Measurements from ENCODE around the gene RGPD8. TPM values are rescaled to one million over a fixed set of nuclear protein-coding genes. Genes with fewer than 3 reads are reported as not detected.

Gene RGPD8
- total and polyA plus RNA-seq, 2 donors (not counting 1 experiment from before 2014, with no cell fraction given) = 1.5 to 28.1 TPM

GRCh38 chr2:112463256-112463655 lies 29.8 kb upstream of the RGPD8 start:
- Histone ChIP-seq H4K20me1 (ENCODE audit: control insufficient read depth, insufficient read depth, low read length, poor library complexity, severe bottlenecking) (no peaks in the 10 kb centered on the region), H3K4me1 (ENCODE audit: control insufficient read depth in 2 of 2, insufficient read depth in 2 of 2, low read length in 2 of 2) (no peaks in the 10 kb centered on the region), H3K27ac (ENCODE audit: low read length in 2 of 2) (no peak overlapping the region), H3K4me3 (ENCODE audit: control extremely low read depth in 1 of 5, extremely low read depth in 1 of 5, insufficient read depth in 1 of 5, low read depth in 2 of 5, low read length in 4 of 5) (no peak overlapping the region), H3K9ac (ENCODE audit: low read length) (no peak overlapping the region), H2AFZ (ENCODE audit: insufficient read depth, low read depth, low read length, poor library complexity, severe bottlenecking) (no peak overlapping the region), H3K9me3 (ENCODE audit: control extremely low read depth in 1 of 3, control insufficient read depth in 2 of 3, insufficient read depth in 1 of 3, low read length in 2 of 3) (peaks cover 0 to 1% (median 0%) of the 10 kb centered on the region in 3 donors), H3K79me2 (ENCODE audit: control insufficient read depth, insufficient read depth, low read length) (no peaks in the 10 kb centered on the region), H3K36me3 (replicated peaks in 1 of 2; ENCODE audit: control extremely low read depth in 1 of 2, control insufficient read depth in 1 of 2, extremely low read depth in 1 of 2, insufficient read depth in 2 of 2, low read length in 1 of 2) (no peaks in the 10 kb centered on the region), H3K27me3 (replicated peaks in 1 of 4; ENCODE audit: control extremely low read depth in 1 of 4, control insufficient read depth in 3 of 4, insufficient read depth in 4 of 4, low read length in 3 of 4) (peaks cover 0 to 17% (median 8%) of the 10 kb centered on the region in 4 experiments), H3K4me2 (replicated peaks; ENCODE audit: low read depth, low read length, poor library complexity, severe bottlenecking) (no peak overlapping the region)
- Mint-ChIP-seq H3K27me3 (peaks cover 24% of the 10 kb centered on the region), H3K27ac (no peak overlapping the region), H3K9me3 (ENCODE audit: insufficient read depth) (no peaks in the 10 kb centered on the region), H3K4me1 (no peaks in the 10 kb centered on the region), H3K4me3 (no peak overlapping the region)
- POLR2A ChIA-PET = no interaction called here
- CTCF ChIA-PET = no interaction called here
- DNase-seq (no peak), ATAC-seq (ENCODE audit: low read depth) (no peak)
- intact Hi-C loops (cut with micrococcal nuclease) = no loop called here
- TF ChIP-seq, protein P1, sequence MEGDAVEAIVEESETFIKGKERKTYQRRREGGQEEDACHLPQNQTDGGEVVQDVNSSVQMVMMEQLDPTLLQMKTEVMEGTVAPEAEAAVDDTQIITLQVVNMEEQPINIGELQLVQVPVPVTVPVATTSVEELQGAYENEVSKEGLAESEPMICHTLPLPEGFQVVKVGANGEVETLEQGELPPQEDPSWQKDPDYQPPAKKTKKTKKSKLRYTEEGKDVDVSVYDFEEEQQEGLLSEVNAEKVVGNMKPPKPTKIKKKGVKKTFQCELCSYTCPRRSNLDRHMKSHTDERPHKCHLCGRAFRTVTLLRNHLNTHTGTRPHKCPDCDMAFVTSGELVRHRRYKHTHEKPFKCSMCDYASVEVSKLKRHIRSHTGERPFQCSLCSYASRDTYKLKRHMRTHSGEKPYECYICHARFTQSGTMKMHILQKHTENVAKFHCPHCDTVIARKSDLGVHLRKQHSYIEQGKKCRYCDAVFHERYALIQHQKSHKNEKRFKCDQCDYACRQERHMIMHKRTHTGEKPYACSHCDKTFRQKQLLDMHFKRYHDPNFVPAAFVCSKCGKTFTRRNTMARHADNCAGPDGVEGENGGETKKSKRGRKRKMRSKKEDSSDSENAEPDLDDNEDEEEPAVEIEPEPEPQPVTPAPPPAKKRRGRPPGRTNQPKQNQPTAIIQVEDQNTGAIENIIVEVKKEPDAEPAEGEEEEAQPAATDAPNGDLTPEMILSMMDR (IDR thresholded peaks at IDR 0.05) = no peak
- TF ChIP-seq EZH2 (IDR thresholded peaks at IDR 0.05; ENCODE audit: borderline replicate concordance, insufficient read depth, low read depth, low read length, poor library complexity, severe bottlenecking) = no peak
- no CpG with 5 or more reads among the region's 1 CpG for WGBS (ENCODE audit: insufficient coverage)

DNA sequence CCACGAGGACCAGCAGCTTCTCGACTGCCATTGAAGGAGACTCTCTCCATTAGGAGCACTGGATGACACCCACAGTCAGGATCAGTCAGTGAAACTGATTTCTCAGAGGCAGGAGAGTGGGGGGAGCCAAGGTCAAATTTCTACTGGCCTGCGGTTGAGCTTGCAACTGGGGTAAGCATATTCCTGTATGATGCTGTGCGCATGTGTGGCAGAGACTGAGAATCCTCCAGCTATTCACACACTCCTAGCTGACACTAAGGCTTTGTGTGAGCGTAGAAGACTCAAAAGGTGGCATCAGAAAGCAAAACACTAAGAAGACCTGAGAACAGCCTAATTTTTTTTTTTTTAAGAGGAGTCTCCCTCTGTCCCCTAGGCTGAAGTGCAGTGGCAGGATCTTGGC lies 28.7 kb upstream of the RGPD8 start:
- no peak overlapping the region for H3K4me3 ChIP-seq (ENCODE audit: control extremely low read depth in 1 of 5, extremely low read depth in 1 of 5, insufficient read depth in 1 of 5, low read depth in 2 of 5, low read length in 4 of 5)
- H3K27me3 ChIP-seq (replicated peaks in 1 of 4; ENCODE audit: control extremely low read depth in 1 of 4, control insufficient read depth in 3 of 4, insufficient read depth in 4 of 4, low read length in 3 of 4) = peaks cover 0 to 17% (median 8%) of the 10 kb centered on the region in 4 experiments
- H3K36me3 ChIP-seq (replicated peaks in 1 of 2; ENCODE audit: control extremely low read depth in 1 of 2, control insufficient read depth in 1 of 2, extremely low read depth in 1 of 2, insufficient read depth in 2 of 2, low read length in 1 of 2) = no peaks in the 10 kb centered on the region
- ATAC-seq (ENCODE audit: low read depth) (no peak), DNase-seq (no peak)
- no peaks in the 10 kb centered on the region for H3K79me2 ChIP-seq (ENCODE audit: control insufficient read depth, insufficient read depth, low read length)
- H3K27ac ChIP-seq (ENCODE audit: low read length in 2 of 2) = no peak overlapping the region
- H3K9me3 ChIP-seq (ENCODE audit: control extremely low read depth in 1 of 3, control insufficient read depth in 2 of 3, insufficient read depth in 1 of 3, low read length in 2 of 3) = no peaks in the 10 kb centered on the region
- no peak overlapping the region for H3K27ac Mint-ChIP-seq
- H3K4me1 Mint-ChIP-seq = no peaks in the 10 kb centered on the region
- ChIA-PET POLR2A (no interaction called here), CTCF (interaction anchor here (1.3 kb wide), 1 partner anchor 264 kb away, joined by 3 read pairs; no protein-coding TSS in a partner anchor)
- no peak overlapping the region for H2AFZ ChIP-seq (ENCODE audit: insufficient read depth, low read depth, low read length, poor library complexity, severe bottlenecking)
- TF ChIP-seq EZH2 (IDR thresholded peaks at IDR 0.05; ENCODE audit: borderline replicate concordance, insufficient read depth, low read depth, low read length, poor library complexity, severe bottlenecking) = no peak
- TF ChIP-seq, protein P1 (IDR thresholded peaks at IDR 0.05) = no peak
- no peak overlapping the region for H3K9ac ChIP-seq (ENCODE audit: low read length)
- H3K4me1 ChIP-seq (ENCODE audit: control insufficient read depth in 2 of 2, insufficient read depth in 2 of 2, low read length in 2 of 2) = no peaks in the 10 kb centered on the region
- intact Hi-C loops (cut with micrococcal nuclease) = no loop called here
- peaks cover 19% of the 10 kb centered on the region for H3K27me3 Mint-ChIP-seq
- H3K4me3 Mint-ChIP-seq = no peak overlapping the region
- 83% methylated on average over 3 of the region's 5 CpGs for WGBS (ENCODE audit: insufficient coverage)
- H3K9me3 Mint-ChIP-seq (ENCODE audit: insufficient read depth) = no peaks in the 10 kb centered on the region
- H3K4me2 ChIP-seq (replicated peaks; ENCODE audit: low read depth, low read length, poor library complexity, severe bottlenecking) = no peak overlapping the region
- no peaks in the 10 kb centered on the region for H4K20me1 ChIP-seq (ENCODE audit: control insufficient read depth, insufficient read depth, low read length, poor library complexity, severe bottlenecking)
